ENCODE results near the gene CHST11.
A peak's percentile ranks its signal among the peaks of the same experiment; 100 is the strongest.
"Not testable (repeated sequence)": the region's sequence is repeated elsewhere in the genome, so short reads cannot be mapped to it uniquely, and the experiment has no call there.

The CHST11 gene

DNA sequence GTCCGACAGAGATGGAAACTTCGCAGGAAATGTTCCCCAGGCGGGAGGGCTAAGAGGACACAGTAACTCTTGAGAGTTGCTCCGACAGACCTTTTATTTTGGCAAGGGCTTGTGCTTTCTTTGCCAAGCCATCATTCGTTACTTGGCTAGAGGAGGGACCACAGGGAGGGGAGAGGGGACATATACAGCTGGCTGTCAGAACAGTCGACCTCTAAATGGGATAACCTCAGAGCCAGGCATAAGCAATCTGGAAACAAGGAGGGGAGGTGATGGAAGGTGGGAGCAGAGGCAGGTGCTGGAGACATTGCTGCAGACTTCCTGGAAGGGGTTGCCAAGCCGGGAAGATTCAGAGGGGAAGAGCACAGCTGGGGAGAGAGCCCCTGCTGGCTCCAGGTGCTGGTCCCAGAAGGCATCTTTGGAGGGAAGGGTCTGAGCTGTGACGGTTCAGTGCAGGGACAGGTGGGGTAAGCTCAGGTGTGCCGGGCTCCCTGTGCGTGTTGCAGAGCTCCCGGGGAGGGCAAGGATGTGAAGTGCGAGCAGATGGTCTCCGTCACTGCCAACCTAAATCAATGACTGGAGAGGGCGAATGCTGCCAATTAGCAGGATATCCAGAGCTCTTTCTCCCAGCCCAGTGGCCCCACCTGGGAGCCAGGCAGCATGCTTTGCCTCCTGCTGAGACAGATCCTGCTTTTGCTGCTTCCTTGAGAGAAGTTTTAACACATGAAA is 50.1 kb downstream of the CHST11 start:
- no peak for DNase-seq

DNA sequence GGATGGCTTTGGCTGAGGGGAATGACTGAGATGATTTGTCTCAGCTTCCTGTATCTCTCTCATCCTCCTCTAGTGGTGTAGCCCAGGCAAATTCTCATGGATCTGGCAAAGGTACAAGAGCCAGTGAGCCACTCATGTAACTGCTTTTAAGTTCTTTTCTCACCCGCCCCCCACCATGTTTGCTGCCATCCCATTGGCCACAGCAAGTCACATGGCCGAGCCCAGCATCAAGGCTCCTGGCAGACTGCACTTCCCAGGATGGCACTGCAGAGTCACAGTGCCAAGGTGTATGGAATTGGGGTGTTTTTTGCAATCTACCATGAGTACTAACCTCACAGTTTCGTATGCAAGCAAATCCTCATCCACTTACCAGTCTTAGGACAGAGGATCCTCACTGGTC is 50.9 kb downstream of the CHST11 start:
- no peak for DNase-seq

DNA sequence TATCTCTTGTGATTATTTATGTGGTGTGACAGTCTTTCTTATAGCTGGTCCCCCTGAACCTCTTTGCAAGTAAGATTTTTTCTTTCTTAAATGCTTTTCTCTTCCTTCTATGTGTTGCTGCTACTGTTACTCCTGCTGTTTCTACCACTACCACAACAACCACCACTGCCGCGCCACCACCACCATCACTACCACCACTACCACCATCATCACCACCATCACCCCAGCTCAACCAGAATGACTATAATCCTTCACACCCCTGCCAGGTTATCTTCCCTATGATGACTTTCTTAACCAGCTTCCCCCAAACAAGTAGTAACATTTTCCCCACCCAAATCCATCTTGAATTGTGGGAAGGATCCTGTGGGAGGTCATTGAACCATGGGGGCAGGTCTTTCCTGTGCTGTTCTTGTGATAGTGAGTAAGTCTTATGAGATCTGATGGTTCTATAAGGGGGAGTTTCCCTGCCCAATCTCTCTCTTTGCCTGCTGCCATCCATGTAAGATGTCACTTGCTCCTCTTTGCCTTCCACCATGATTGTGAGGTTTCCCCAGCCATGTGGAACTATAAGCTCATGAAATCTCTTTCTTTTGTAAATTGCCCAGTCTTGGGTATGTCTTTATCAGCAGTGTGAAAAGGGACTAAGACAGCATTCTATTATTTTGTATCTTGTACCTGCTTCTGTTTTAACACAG is 52.2 kb downstream of the CHST11 start:
- peak; percentile 27 for DNase-seq

DNA sequence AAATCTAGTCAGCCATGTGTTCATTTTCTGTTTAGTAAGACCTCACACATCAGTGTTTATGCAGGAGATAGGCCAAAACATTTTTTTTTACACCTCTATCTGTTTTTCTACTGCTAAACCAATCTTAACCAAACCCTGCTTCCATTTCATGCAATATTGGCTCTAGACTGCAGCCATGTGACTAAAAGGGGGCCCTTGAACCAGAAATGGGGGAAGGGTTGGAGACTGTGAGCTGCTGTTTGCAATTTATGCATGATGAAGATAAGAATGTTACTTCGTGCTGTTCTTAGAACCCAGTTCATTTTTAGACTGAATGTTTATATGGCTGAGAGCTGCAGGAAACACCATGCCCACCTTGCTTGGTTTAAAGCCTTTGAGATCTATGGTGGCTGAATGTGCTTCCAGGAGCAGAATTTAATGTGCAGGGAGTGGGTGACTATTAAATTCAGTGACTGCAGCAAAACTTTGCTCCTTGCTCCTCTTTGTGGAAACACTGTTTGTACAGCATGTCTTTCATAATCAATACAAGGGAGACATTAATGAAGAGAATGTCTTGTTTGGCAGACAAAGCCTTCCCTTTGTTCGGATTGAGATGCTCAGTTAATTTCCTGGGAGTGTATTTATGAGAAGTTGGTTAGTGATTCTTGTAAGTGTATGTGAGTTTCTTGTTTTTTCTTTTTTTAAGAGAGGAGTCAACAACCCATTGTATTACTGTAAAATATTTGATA is 53.6 kb downstream of the CHST11 start:
- DNase-seq, result no peak

DNA sequence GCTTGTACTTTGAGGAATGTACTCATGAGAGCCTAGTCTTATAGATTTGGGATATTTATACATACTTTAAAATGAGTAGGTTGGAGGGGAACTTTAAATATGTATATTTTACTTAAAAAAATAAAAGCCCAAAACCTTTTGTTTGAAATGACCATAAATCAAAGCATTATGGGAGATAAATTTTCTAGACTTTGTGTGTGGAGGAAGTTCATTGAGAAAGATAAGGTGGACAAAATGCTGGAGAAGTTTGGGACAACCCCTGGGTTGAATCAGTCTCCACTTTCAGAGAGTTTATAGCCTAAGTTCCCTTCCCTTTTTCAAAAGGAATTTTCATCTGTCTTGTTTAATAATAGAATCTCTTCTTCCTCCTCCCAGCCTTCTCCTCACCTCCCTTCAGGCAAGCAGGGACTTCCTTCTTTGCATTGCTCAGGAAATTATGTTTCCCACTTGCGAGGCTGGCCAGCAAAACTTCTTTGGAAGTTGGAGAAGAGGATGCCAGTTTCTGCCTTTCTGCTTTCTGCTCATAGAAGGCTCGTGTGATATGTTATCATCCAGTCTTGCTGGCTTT is 54.2 kb downstream of the CHST11 start:
- no peak for DNase-seq

DNA sequence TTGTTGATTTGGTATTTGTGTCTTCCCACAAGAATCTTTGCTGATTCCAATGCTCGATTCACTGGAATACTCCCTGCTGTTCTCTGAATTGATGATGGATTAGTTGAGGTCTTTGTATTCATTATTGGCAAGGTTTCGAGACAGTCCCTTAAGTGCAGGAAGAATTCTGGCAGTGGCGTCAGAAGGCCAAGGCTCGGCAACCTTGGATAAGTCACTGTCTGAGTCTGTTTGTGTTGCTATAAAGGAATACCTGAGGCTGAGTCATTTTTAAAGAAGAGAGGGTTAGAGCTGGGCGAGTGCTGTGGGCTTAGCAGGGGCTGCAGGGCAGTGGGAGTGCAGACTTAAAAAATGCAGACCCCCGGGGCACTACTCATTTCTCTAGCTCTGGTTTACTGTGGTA is 56.9 kb downstream of the CHST11 start:
- no peak for DNase-seq

DNA sequence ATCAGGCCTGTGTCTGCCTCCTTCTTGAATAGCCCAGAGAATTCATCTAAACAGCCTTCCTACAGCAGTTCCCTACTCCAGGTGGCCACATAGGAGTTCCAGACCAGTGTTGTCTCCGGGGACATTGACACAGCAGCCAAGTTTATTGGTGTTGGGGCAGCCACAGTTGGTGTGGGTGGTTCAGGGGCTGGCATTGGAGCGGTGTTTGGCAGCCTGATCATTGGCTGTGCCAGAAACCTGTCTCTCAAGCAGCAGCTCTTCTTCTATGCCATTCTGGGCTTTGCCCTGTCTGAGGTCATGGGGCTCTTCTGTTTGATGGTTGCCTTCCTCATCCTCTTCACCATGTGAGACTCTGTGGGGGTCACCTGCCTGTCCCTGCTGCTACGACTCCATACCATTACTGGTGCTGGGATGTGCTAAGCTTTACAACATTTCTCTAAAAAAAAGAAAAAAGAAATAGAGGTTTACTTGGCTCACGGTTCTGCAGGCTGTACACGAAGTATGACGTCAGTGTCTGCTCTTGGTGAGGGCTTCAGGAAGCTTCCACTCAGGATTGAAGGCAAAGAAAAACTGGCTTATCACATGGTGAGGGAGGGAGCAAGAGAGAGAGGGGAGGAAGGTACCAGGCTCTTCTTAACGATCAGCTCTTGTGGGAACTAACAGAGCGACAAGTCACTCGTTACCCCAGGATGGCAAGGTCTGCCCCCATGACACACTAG is 57.5 kb downstream of the CHST11 start:
- no peak for DNase-seq

DNA sequence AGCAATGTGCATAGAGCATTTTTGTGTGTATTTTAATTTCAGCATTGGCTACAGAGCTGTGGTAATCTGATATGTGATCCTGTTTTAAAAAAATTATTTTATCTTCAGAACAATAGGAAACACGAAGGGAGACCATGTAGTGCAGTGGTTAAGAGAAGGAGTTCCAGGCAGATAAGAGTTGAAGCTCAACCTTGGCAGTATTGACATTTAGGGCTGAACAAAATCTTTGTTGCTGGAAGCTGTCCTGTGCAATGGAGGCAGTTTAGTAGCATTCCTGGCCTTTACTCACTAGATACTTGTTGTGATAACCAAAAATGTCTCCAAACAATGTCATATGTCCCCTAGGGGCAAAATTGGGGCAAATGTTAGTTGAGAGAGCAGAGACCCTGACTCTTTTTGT is 59.2 kb downstream of the CHST11 start:
- no peak for DNase-seq

DNA sequence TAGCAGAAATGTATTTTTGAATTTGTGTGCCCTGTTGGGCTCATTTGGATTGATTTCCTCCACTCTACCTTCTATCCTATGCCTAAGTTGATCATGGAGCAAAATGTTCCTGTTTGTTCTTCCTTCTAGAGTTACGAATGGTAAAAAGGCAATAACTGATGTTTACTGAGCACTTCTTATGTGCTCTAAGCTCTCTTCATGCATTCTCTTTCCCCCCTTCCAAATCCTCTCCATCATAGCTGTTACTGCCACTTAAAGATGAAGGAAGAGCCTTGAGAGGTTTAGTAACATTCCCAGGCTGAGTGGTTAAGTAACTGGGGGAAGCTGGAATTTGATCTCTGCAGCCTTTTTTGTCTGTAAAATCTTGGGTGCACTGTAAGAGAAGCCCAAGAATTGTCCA is 60.1 kb downstream of the CHST11 start:
- no peak for DNase-seq

DNA sequence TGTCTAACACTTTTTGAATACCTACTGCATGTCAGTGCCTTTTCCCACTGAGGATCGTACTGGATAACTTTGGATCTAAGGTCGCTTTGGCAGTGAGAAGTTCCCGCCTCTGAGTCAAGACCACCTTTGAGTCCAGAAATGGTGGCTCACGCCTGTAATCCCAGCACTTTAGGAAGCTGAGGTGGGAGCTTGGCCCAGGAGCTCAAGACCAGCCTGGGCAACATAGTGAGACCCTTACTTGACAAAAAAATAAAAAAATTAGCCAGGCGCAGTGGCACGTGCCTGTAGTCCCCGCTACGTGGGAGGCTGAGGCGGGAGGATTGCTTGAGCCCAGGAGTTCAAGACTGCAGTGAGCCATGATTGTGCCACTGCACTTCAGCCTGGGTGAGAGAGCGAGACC is 61.1 kb downstream of the CHST11 start:
- no peak for DNase-seq

DNA sequence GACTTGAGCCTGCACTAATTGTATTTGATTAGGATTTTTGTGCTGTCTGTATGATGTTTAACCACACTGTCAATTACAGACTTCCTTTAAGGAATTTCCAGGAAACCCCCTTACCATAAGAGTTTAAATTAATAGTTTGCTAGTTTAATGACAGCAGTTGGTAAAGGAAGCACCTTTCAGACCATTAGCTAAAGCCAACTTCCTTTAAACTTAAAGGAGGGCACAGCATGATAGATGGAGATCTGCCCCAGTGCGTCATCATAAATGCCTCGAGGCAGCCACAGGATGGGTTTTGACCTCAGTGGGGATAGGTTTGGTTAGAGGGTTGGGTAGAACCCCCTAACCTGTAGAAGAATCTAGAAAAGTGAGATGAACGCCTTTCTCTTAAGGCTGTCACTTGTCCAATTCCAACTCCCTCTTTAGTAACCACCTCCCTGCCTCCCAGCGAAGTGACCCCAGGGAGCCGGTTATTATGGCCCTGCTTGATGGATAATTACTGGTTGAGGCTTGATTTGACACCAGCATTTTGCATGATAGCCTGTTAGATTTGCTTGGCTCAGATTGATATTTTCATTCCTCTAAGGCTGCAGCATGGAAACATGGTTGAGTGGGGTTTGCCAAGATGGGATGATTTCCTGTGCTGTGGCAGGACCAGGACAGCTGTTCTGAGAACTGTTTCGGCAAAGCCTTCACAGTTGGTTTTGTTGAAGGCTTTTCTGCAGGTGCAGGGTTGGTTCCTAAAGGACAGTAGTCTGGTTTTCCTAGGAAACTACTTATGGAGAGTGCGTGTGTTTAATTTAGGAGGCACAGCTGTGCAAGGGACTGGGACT is 62.7 kb downstream of the CHST11 start:
- peak; percentile 48 for DNase-seq

DNA sequence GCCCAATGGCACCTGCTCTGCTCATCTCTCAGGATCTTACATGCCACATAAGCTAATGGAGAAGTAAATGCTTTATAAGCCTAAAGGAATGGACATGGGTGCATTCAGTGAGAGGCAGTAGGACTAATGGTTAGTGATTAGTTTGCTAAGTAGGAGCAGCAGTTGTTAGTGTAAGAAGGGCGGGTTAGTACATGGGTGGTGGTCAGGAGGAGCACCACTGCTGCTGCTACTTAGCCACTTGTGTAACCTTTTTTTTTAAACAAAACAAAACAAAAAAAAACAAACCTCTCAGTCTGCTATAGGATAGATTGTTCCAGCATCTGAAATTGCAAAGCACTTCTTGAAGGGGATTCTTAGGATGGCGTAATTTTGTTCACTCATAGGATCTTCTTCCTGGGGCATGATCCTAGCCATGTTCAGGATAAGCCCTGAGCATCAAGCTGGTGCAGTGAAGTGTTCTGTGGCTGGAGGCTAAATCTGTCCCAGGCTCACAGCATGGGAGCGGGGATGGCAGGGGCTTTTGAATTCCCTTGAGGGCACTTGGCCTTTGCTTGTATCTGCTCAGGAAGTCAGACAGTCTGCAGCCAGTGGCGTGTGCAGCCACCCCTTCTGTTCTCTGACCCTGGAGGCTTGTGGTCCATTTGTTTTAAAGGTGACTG is 63.6 kb downstream of the CHST11 start:
- no peak for DNase-seq

DNA sequence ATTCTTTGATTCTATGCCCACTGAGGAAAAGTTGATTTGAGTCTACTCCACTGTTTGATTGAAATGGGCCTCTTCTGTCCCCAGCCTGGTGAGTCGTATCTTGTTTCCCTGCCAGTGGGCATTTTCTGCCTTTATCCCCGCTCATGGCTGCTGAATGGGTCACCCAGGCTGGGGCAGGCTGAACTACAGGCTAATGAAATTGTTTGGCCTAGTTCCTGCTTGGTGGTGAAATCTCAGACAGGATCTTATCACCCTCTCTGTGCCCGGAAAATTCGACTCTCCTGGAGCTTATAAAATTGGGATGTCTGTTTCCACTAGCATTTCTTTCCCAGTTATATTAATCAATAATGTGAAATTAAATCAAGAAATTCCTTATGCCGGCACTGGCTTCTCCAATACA is 65.0 kb downstream of the CHST11 start:
- no peak for DNase-seq

DNA sequence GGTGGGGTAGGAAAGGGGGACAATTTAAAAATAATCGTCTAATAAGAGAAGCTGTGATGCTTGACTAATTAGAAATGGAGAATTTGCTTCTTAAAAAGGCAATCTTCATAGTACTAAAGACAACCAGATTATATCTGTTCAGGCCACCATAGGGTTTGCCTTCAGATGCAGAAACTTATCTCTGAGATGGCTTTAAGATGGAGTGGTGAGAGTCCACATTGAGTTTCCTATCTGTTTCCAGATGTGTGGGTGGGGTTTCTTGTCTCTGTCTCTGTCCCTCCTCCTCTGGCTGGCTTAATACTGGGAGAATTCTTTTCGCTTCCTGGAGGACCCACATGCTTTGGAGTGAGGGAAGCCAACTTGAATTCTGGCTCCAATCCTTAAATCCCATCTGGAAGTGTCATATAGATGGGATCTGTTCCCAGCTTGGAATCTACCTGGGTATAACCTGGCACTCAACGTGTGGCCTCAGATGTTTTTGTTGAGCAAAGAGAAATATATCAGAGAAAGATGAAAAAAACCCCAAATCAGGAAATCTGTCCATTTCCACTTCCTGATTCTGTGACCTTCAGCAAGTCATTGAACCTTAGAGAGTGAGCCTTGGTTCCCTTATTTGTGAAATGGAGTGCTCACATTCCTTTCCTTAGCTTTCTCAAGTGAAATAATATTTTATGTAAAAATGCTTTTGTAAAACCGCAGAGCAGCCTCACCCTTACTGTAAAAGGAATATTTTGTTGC is 66.4 kb downstream of the CHST11 start:
- DNase-seq, result peak; percentile 11

DNA sequence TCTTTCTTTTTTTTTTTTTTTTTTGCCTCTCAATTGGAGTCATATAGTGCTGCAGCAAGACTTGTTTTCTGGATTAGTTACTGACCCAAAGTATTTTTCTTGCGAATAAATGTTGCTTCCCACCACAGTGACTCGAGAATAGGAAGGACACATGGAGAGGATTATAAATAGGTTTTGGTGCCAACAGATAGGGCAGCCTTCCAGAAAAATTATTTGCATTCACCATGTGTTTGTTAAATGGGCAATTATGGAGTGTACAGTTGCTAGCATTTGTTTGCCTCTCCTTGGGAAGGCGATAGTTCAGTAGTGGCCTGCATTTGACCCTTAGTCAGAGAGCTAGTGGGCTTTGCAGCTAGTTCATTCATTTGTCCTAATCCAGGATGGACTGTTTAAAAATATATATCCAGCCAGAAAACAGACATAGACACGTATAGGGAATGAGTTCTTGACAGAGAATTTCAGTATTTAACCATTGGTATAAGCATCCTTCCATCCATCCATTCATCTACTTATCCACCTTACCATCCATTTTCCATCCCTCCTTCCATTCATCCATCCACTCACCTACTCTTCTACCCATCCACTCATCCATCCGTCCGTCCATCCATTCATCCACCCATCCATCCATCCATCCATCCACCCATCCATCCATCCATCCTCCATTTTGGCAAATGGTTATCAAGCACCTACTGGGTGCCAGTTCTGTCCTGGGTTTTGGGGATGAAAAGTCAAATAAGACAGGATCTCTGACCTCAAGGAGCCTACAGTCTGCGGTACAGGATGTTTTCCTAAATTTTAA is 67.5 kb downstream of the CHST11 start:
- no peak for DNase-seq

DNA sequence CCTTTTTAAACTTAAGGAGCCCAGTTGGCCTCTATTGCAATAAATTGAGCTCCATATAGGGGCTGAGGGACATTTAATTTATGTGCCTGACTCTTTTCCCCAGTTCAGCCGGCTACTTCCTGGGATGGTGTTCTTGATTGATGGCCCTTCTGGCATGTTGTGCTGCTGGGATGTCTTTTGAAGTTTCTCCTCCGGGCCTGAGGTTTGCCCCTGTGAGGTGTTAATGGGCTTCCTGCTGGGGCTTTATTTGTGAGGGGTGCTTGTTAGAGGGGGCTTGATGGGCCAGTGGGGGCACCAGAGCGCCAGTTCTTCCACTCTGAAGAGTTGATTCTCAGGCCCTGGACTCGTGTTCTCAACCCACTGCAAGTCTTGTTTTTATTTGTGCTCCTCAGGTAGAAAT is 69.6 kb downstream of the CHST11 start:
- DNase-seq, result no peak

DNA sequence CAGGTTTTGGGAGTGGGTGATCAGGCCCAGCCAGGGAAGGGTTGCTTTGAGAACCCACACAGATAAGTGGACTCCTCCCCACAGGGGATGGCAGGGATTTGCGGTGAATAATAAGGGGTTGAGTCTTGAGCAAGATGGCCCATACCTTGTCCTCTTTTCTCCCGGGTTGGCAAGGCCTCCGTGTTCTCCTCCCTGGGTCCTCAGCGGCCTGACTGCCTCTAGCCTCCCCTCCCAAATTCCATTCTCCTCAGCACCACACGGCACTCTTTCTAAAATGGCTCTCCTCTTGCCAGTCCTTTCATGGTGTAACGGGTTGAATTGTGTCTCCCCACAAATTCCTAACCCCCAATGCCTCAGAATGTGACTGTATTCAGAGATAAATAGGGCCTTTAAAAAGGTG is 70.0 kb downstream of the CHST11 start:
- DNase-seq, result no peak

DNA sequence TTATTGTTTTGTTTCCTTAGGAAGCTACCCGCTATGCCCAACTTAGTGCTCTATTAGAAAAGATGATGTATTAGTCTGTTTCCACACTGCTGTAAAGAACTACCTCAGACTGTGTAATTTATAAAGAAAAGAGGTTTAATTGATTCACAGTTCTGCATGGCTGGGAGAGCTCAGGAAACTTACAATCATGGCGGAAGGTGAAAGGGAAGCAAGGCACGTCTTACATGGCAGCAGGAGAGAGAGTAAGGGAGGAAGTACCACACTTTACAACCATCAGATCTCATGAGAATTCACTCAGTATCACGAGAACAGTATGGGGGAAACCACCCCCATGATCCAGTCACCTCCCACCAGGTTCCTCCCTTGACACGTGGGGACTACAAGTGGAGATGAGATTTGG is 70.9 kb downstream of the CHST11 start:
- not testable (repeated sequence) for DNase-seq

DNA sequence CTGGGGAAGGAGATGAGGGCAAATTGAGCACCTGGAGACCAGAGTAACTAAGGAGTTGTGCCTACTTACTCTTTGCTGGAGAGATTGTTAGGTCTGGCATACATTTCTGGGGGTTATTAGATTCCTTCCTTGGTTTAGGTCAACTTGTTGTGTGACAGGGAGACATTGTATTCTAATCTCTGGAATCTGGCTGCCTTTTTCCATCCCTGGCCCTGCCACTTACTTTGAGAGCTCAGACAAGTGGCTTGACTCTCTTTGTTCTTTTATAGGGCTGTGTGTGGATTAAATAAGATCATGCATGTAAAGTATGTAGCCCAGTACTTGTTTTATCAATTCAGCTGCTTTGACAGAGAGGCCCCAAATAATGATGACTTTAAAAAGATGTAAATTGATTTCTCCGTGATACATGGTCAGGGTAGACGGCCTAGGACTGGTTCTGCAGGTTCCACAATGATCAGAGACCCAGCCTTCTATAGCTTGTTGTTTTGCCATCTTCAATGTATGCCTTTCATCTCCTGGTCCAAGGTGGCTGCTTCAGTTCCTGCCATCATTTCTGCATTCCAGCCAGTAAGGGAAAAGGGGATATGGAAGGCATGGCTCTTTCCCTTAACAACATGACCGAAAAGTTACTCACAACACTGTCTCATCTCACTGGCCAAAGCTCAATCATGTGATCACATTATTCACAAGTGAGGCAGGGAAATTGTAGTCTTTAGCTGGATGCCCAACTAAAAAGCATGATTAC is 72.6 kb downstream of the CHST11 start:
- DNase-seq, result no peak
